IMR-90 (cell line): ENCODE measurements around the gene ACY1. TPM values are rescaled to one million over a fixed set of nuclear protein-coding genes. Genes with fewer than 3 reads are reported as not detected.

Experiments
- ATAC-seq: fragments of 200-7000 bp; cut with Tn5 transposase; 2 replicates; pipeline ENCODE4 v1.9.1; 2020; ENCODE audit warnings: low read depth, mild to moderate bottlenecking, moderate library complexity
- BruUV-seq: library from RNA; stranded (reverse); fragments of 400-500 nt; replicated peaks from 2 replicates; lab custom pipeline; 2021; lab: Mats Ljungman, UMichigan
- CTCF ChIA-PET: fragments of 300-600 bp; formaldehyde crosslinking; extraction: SDS; loops from one replicate; lab custom pipeline; 2021; ENCODE audit warnings: antibody characterized with exemption; lab: Yijun Ruan, JAX
- POLR2A ChIA-PET: fragments of 300-600 bp; sonication (Branson Sonifier 250); formaldehyde crosslinking; loops from one replicate; lab custom pipeline; 2022; ENCODE audit warnings: antibody characterized with exemption; ENCODE audit not compliant: unreplicated experiment; lab: Charles Lee
- DNase-seq: peaks from one replicate; pipeline ENCODE4 v3.0.0; 2013
- H2AFZ ChIP-seq: replicated peaks from 2 replicates; pipeline ENCODE3; 2013; ENCODE audit warnings: low read length, mild to moderate bottlenecking; ENCODE audit not compliant: poor library complexity
- H2AK5ac ChIP-seq: 2 replicates; pipeline ENCODE4 v1.6.1; 2013; ENCODE audit warnings: low read depth, low read length, inconsistent platforms
- H2AK9ac ChIP-seq: replicated peaks from 2 replicates; pipeline ENCODE3; 2013; ENCODE audit warnings: mild to moderate bottlenecking, low read depth, low read length, moderate library complexity; ENCODE audit not compliant: poor library complexity
- H2BK120ac ChIP-seq: 2 replicates; pipeline ENCODE4 v1.6.1; 2013; ENCODE audit warnings: low read depth, low read length, inconsistent platforms
- H2BK15ac ChIP-seq: 3 replicates; pipeline ENCODE4 v1.6.1; 2013; ENCODE audit warnings: low read depth, low read length, inconsistent platforms
- H2BK20ac ChIP-seq: 2 replicates; pipeline ENCODE4 v1.6.1; 2013; ENCODE audit warnings: low read depth, mild to moderate bottlenecking, inconsistent platforms, low read length, moderate library complexity
- H2BK5ac ChIP-seq: 2 replicates; pipeline ENCODE4 v1.6.1; 2013; ENCODE audit warnings: mild to moderate bottlenecking, low read depth, low read length, inconsistent platforms; ENCODE audit not compliant: poor library complexity, severe bottlenecking
- H3K14ac ChIP-seq: replicated peaks from 2 replicates; pipeline ENCODE4 v1.6.1; 2013; ENCODE audit warnings: low read depth, low read length, inconsistent platforms
- H3K18ac ChIP-seq: 2 replicates; pipeline ENCODE4 v1.6.1; 2013; ENCODE audit warnings: low read depth, low read length, control low read depth
- H3K23ac ChIP-seq: 2 replicates; pipeline ENCODE4 v1.6.1; 2013; ENCODE audit warnings: low read depth, low read length, inconsistent platforms
- H3K27ac ChIP-seq: 2 replicates; pipeline ENCODE4 v1.5.1; 2013; ENCODE audit warnings: mild to moderate bottlenecking, control low read depth, low read length; ENCODE audit not compliant: insufficient read depth
- H3K27me3 ChIP-seq: 2 replicates; pipeline ENCODE4 v1.6.1; 2013; ENCODE audit warnings: low read length; ENCODE audit not compliant: control insufficient read depth, insufficient read depth
- H3K36me3 ChIP-seq: 2 replicates; pipeline ENCODE4 v1.6.1; 2013; ENCODE audit warnings: low read length, mixed read lengths; ENCODE audit not compliant: control insufficient read depth, insufficient read depth
- H3K4ac ChIP-seq: 2 replicates; pipeline ENCODE4 v1.6.1; 2013; ENCODE audit warnings: low read depth, low read length, inconsistent platforms
- H3K4me1 ChIP-seq: 2 replicates; pipeline ENCODE4 v1.6.1; 2013; ENCODE audit warnings: low read length, mixed read lengths; ENCODE audit not compliant: control insufficient read depth, insufficient read depth
- H3K4me2 ChIP-seq: 2 replicates; pipeline ENCODE4 v1.6.1; 2013; ENCODE audit warnings: low read depth, mild to moderate bottlenecking, control low read depth, low read length, moderate library complexity
- H3K4me3 ChIP-seq: 2 replicates; pipeline ENCODE4 v1.5.1; 2013; ENCODE audit warnings: low read depth, mild to moderate bottlenecking, control low read depth, low read length, moderate library complexity; ENCODE audit not compliant: insufficient read depth
- H3K56ac ChIP-seq: 2 replicates; pipeline ENCODE4 v1.6.1; 2013; ENCODE audit warnings: low read length, inconsistent platforms; ENCODE audit not compliant: insufficient read depth; ENCODE audit errors: extremely low read depth
- H3K79me1 ChIP-seq, 2 experiments: 2 replicates each; pipeline ENCODE4 v1.6.1; 2013; ENCODE audit warnings: low read length in 2 of 2, inconsistent platforms in 1 of 2, low read depth in 1 of 2
- H3K9ac ChIP-seq: 2 replicates; pipeline ENCODE4 v1.6.1; 2013; ENCODE audit warnings: low read depth, low read length, control low read depth
- H3K9me1 ChIP-seq: 2 replicates; pipeline ENCODE4 v1.6.1; 2013; ENCODE audit warnings: low read length, inconsistent platforms; ENCODE audit not compliant: insufficient read depth
- H3K9me3 ChIP-seq: 2 replicates; pipeline ENCODE4 v1.6.1; 2013; ENCODE audit warnings: low read length; ENCODE audit not compliant: control insufficient read depth, insufficient read depth
- H4K20me1 ChIP-seq: 2 replicates; pipeline ENCODE4 v1.6.1; 2013; ENCODE audit warnings: low read length, inconsistent platforms; ENCODE audit not compliant: insufficient read depth
- H4K5ac ChIP-seq: 2 replicates; pipeline ENCODE4 v1.6.1; 2013; ENCODE audit warnings: mild to moderate bottlenecking, low read depth, low read length, control low read depth
- H4K8ac ChIP-seq, 2 experiments: 2 replicates each; pipeline ENCODE4 v1.6.1; 2013; ENCODE audit warnings: low read depth in 2 of 2, low read length in 2 of 2, control low read depth in 1 of 2, inconsistent platforms in 1 of 2
- H4K91ac ChIP-seq: 2 replicates; pipeline ENCODE4 v1.6.1; 2013; ENCODE audit warnings: low read depth, low read length, inconsistent platforms; ENCODE audit not compliant: insufficient read depth
- CHD1 ChIP-seq: IDR thresholded peaks from 2 replicates; pipeline ENCODE4 v1.6.1; 2012; ENCODE audit warnings: low read depth, low read length, improper control_type of control experiment
- FOS ChIP-seq: fragments of 150-350 bp; IDR thresholded peaks from 2 replicates; pipeline ENCODE4 v1.6.1; 2016; ENCODE audit warnings: low read depth, low read length
- MAFK ChIP-seq: IDR thresholded peaks from 2 replicates; pipeline ENCODE4 v1.6.1; 2012; ENCODE audit warnings: low read depth, low read length, improper control_type of control experiment
- MXI1 ChIP-seq: IDR thresholded peaks from 2 replicates; pipeline ENCODE4 v1.6.1; 2012; ENCODE audit warnings: low read depth, mild to moderate bottlenecking, low read length, moderate library complexity, borderline replicate concordance
- POLR2A ChIP-seq: IDR thresholded peaks from 2 replicates; pipeline ENCODE4 v1.6.1; 2012; ENCODE audit warnings: mild to moderate bottlenecking, low read depth, low read length
- RCOR1 ChIP-seq: IDR thresholded peaks from 2 replicates; pipeline ENCODE4 v1.6.1; 2012; ENCODE audit warnings: mild to moderate bottlenecking, low read length, improper control_type of control experiment; ENCODE audit not compliant: insufficient replicate concordance
- SMC3 ChIP-seq: fragments of 150-350 bp; IDR thresholded peaks from 2 replicates; pipeline ENCODE4 v1.6.1; 2016; ENCODE audit warnings: low read depth, mild to moderate bottlenecking, antibody characterized with exemption, low read length, moderate library complexity
- WGBS, 2 experiments: methylation state at CpG; one replicate each; pipeline versions ENCODE4 v1.1.5 to v1.1.7; 2013; ENCODE audit warnings: missing lambda C conversion rate in 2 of 2; ENCODE audit not compliant: insufficient read length in 1 of 2; ENCODE audit errors: extremely low coverage in 2 of 2; 5-methylcytosine and 5-hydroxymethylcytosine counted together
- dilution Hi-C: fragments of 300-500 bp; cut with HindIII; formaldehyde crosslinking; loops from one replicate; pipeline ENCODE4 v1.14.3; 2018; ENCODE audit warnings: low sequenced_read_pairs; ENCODE audit not compliant: unreplicated experiment
- in situ Hi-C: fragments of 300-500 bp; cut with MboI; formaldehyde crosslinking; loops from 3 replicates; pipeline ENCODE4 v1.14.3; 2019; ENCODE audit warnings: low sequenced_read_pairs, inconsistent platforms, mixed read lengths
- intact Hi-C: fragments of 100-400 bp; cut with micrococcal nuclease; formaldehyde crosslinking; loops from 2 replicates; pipeline ENCODE4 v1.10.0; 2022
- polyA plus RNA-seq, 3 experiments: library from polyadenylated mRNA; depleted of rRNA; stranded (reverse); fragments of >200 nt; gene quantifications; 2 replicates each; pipeline ENCODE4 v1.2.3, GENCODE V29; 2012; ENCODE audit warnings: low replicate concordance in 1 of 3
- total RNA-seq: library from RNA; depleted of rRNA; stranded (reverse); fragments of >200 nt; gene quantifications from 2 replicates; pipeline ENCODE4 v1.2.3, GENCODE V29; 2012
- TF ChIP-seq, protein P1 (sequence below): fragments of 150-350 bp; IDR thresholded peaks from 2 replicates; pipeline ENCODE4 v1.6.1; 2016; ENCODE audit warnings: low read depth, mild to moderate bottlenecking, low read length, moderate library complexity, borderline replicate concordance

ACY1 gene
- total and polyA plus RNA-seq, 2 of the 4 experiments (the other 2 are of a cell fraction): 22.0 to 47.1 TPM

DNA sequence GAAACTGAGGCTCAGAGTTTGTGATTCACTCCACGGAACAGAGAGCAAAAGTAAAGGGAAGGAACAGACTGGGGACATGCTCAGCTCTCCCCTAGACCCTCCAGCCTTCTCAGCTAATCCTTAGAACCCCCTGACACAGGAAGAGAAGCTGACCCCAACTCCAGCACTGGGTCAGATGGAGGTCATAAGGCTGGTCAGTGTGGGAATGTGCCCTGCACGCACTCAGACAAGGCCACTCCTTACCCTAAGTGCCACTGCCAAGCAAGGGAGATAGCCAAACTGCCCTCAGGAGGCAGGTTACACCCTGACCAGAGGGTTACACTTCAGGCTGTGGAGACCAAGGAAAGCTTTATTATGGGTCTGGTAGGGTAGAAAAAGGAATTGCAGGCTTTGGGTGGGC lies 11.2 kb downstream of the ACY1 start:
- DNase-seq (no peak), ATAC-seq (no peak)
- H3K27ac ChIP-seq: peak overlapping the region; percentile 48
- intact Hi-C loops (loop anchor here (2.0 kb wide), 1 partner anchor 52 kb away; the partner anchor contains the start of gene PARP3), dilution Hi-C loops (no loop called here), in situ Hi-C loops (no loop called here)
- H3K4me2 ChIP-seq: peak overlapping the region; percentile 76
- no peak overlapping the region for H3K18ac ChIP-seq
- H2BK15ac ChIP-seq: no peak overlapping the region
- no peak overlapping the region for H2BK120ac ChIP-seq
- BruUV-seq: no TSS peak
- H4K8ac ChIP-seq: peak overlapping the region; percentile 94 to 95; a peak in 2 of 4 replicates
- H3K79me1 ChIP-seq: peaks cover 24 to 40% of the 10 kb centered on the region in 2 experiments; a peak in 3 of 4 replicates
- peaks cover 18% of the 10 kb centered on the region; the same call in 1 of the 2 replicates for H4K20me1 ChIP-seq
- ChIA-PET POLR2A (interaction anchor here (0.6 kb wide), 1 partner anchor 52 kb away, joined by 4 read pairs; no protein-coding TSS in a partner anchor), CTCF (interaction anchor here (1.3 kb wide), 1 partner anchor 21 kb away, joined by 5 read pairs; the partner anchor contains the start of gene ABHD14B)
- peak overlapping the region; percentile 96; the same call in 1 of the 2 replicates for H3K4ac ChIP-seq
- H2AFZ ChIP-seq: no peak overlapping the region
- no peaks in the 10 kb centered on the region for H3K27me3 ChIP-seq
- no peak overlapping the region for H2BK20ac ChIP-seq
- peak overlapping the region; percentile 85; the same call in 1 of the 2 replicates for H3K56ac ChIP-seq
- H3K23ac ChIP-seq: peak overlapping the region; percentile 67; the same call in 1 of the 2 replicates
- peaks cover 29% of the 10 kb centered on the region for H3K36me3 ChIP-seq
- H3K4me1 ChIP-seq: peaks cover 7% of the 10 kb centered on the region
- peak overlapping the region; percentile 57; the same call in 1 of the 2 replicates for H2AK5ac ChIP-seq
- no CpG with 5 or more reads among the region's 2 CpGs for WGBS, 2 experiments
- H3K9me1 ChIP-seq: peaks cover 3% of the 10 kb centered on the region
- no peak overlapping the region for H4K5ac ChIP-seq
- H2AK9ac ChIP-seq: peak overlapping the region; percentile 98
- TF ChIP-seq MAFK (no peak), FOS (no peak), MXI1 (no peak), POLR2A (no peak), CHD1 (no peak), RCOR1 (no peak), SMC3 (no peak)
- TF ChIP-seq, protein P1, sequence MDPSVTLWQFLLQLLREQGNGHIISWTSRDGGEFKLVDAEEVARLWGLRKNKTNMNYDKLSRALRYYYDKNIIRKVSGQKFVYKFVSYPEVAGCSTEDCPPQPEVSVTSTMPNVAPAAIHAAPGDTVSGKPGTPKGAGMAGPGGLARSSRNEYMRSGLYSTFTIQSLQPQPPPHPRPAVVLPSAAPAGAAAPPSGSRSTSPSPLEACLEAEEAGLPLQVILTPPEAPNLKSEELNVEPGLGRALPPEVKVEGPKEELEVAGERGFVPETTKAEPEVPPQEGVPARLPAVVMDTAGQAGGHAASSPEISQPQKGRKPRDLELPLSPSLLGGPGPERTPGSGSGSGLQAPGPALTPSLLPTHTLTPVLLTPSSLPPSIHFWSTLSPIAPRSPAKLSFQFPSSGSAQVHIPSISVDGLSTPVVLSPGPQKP: no peak
- peak overlapping the region; percentile 95 for H3K9ac ChIP-seq
- 0 out of 2 replicates have a peak overlapping the region, but pooled peaks have one; percentile 21 for H4K91ac ChIP-seq
- no peaks in the 10 kb centered on the region for H3K9me3 ChIP-seq
- H3K4me3 ChIP-seq: peak overlapping the region; percentile 77; the same call in 1 of the 2 replicates
- H3K14ac ChIP-seq: peak overlapping the region; percentile 57; the same call in 1 of the 2 replicates
- H2BK5ac ChIP-seq: no peak overlapping the region
